CD14-positive monocyte (primary cell): ENCODE data around the gene SART3. TPM values are rescaled to one million over a fixed set of nuclear protein-coding genes. Genes with fewer than 3 reads are reported as not detected.

Source experiments
- DNase-seq, 3 donors: peaks; one replicate each; pipeline ENCODE4 v3.0.0-alpha.2; 2011 to 2022
- H2AFZ ChIP-seq: 2 replicates; pipeline ENCODE4 v1.6.0; 2012; ENCODE audit warnings: mild to moderate bottlenecking, low read depth, low read length, inconsistent platforms; ENCODE audit not compliant: insufficient read depth, poor library complexity, severe bottlenecking
- H3K27ac ChIP-seq, 2 donors: 1 replicate in 1 of 2; 2 replicates in 1 of 2; pipeline ENCODE4 v1.5.1; 2012 to 2013; ENCODE audit warnings: low read length in 2 of 2, control low read depth in 1 of 2, inconsistent platforms in 1 of 2, low read depth in 1 of 2, mild to moderate bottlenecking in 1 of 2
- H3K27me3 ChIP-seq, 2 donors: one replicate each; pipeline versions ENCODE4 v1.6.0 to v1.6.1; 2011 to 2013; ENCODE audit warnings: low read length in 2 of 2; ENCODE audit not compliant: control insufficient read depth in 2 of 2, insufficient read depth in 2 of 2
- H3K36me3 ChIP-seq, 2 donors: replicated peaks in 1 of 2; 1 replicate in 1 of 2; 2 replicates in 1 of 2; pipeline versions ENCODE4 v1.5.1 to v1.6.1; 2012 to 2013; ENCODE audit warnings: low read length in 2 of 2, control low read depth in 1 of 2, inconsistent platforms in 1 of 2, mild to moderate bottlenecking in 1 of 2; ENCODE audit not compliant: insufficient read depth in 2 of 2, control insufficient read depth in 1 of 2
- H3K4me1 ChIP-seq, 2 donors: 1 replicate in 1 of 2; 2 replicates in 1 of 2; pipeline versions ENCODE4 v1.5.1 to v1.6.1; 2012 to 2013; ENCODE audit warnings: low read length in 2 of 2, control low read depth in 1 of 2, inconsistent platforms in 1 of 2, mild to moderate bottlenecking in 1 of 2, moderate library complexity in 1 of 2; ENCODE audit not compliant: insufficient read depth in 2 of 2, control insufficient read depth in 1 of 2
- H3K4me2 ChIP-seq: replicated peaks from 2 replicates; pipeline ENCODE3; 2012; ENCODE audit warnings: low read length, moderate library complexity, mild to moderate bottlenecking; ENCODE audit not compliant: poor library complexity, severe bottlenecking; ENCODE audit errors: extremely low read depth
- H3K4me3 ChIP-seq, 3 experiments: fragments of 200-600 bp in 1 of 3; sonication (generic) in 1 of 3; replicated peaks in 1 of 3; 1 replicate in 2 of 3; 2 replicates in 1 of 3; pipeline ENCODE4 v1.5.1; 2011 to 2013; ENCODE audit warnings: low read length in 3 of 3, mild to moderate bottlenecking in 3 of 3, control low read depth in 2 of 3, low read depth in 2 of 3, inconsistent platforms in 1 of 3, moderate library complexity in 1 of 3
- H3K79me2 ChIP-seq: 2 replicates; pipeline ENCODE4 v1.6.0; 2012; ENCODE audit warnings: mild to moderate bottlenecking, control low read depth, inconsistent platforms, low read length, moderate library complexity; ENCODE audit not compliant: insufficient read depth
- H3K9ac ChIP-seq: 2 replicates; pipeline ENCODE4 v1.6.0; 2017; ENCODE audit warnings: low read length, mild to moderate bottlenecking; ENCODE audit not compliant: insufficient read depth, poor library complexity, severe bottlenecking
- H3K9me3 ChIP-seq, 2 donors: replicated peaks in 1 of 2; 1 replicate in 1 of 2; 2 replicates in 1 of 2; pipeline versions ENCODE4 v1.5.1 to v1.6.1; 2012 to 2013; ENCODE audit warnings: low read length in 2 of 2, control low read depth in 1 of 2; ENCODE audit not compliant: control insufficient read depth in 1 of 2, insufficient read depth in 1 of 2
- H4K20me1 ChIP-seq: 2 replicates; pipeline ENCODE4 v1.6.0; 2012; ENCODE audit warnings: mild to moderate bottlenecking, low read length, control low read depth, moderate library complexity; ENCODE audit not compliant: insufficient read depth
- H3K27ac Mint-ChIP-seq, 7 donors: one replicate each; pipeline ENCODE4 v1.8.0; 2020; ENCODE audit warnings: mild to moderate bottlenecking in 7 of 7, mixed read lengths in 7 of 7, moderate library complexity in 6 of 7, inconsistent platforms in 2 of 7
- H3K27me3 Mint-ChIP-seq, 3 donors: one replicate each; pipeline ENCODE4 v1.8.0; 2021 to 2022; ENCODE audit warnings: low read depth in 3 of 3, mild to moderate bottlenecking in 3 of 3, mixed read lengths in 3 of 3, moderate library complexity in 3 of 3, inconsistent platforms in 1 of 3
- H3K36me3 Mint-ChIP-seq, 2 donors: one replicate each; pipeline ENCODE4 v1.8.0; 2020; ENCODE audit warnings: mixed read lengths in 2 of 2, inconsistent platforms in 1 of 2, mild to moderate bottlenecking in 1 of 2
- H3K4me1 Mint-ChIP-seq: one replicate; pipeline ENCODE4 v1.8.0; 2020; ENCODE audit warnings: mild to moderate bottlenecking, mixed read lengths
- H3K4me3 Mint-ChIP-seq, 2 donors: one replicate each; pipeline ENCODE4 v1.8.0; 2020; ENCODE audit warnings: mild to moderate bottlenecking in 2 of 2, mixed read lengths in 2 of 2, moderate library complexity in 1 of 2
- H3K9me3 Mint-ChIP-seq, 7 donors: one replicate each; pipeline ENCODE4 v1.8.0; 2020 to 2022; ENCODE audit warnings: mixed read lengths in 7 of 7, mild to moderate bottlenecking in 6 of 7, moderate library complexity in 6 of 7, inconsistent platforms in 2 of 7
- WGBS: methylation state at CpG from one replicate; pipeline ENCODE4 v1.1.5; 2013; ENCODE audit warnings: missing lambda C conversion rate; ENCODE audit not compliant: insufficient coverage; 5-methylcytosine and 5-hydroxymethylcytosine counted together
- intact Hi-C, 2 donors: fragments of 100-400 bp; cut with micrococcal nuclease; formaldehyde crosslinking; loops; one replicate each; pipeline versions ENCODE4 v1.15.0 to v1.15.1; 2023
- polyA plus RNA-seq, 3 donors: library from polyadenylated mRNA; depleted of rRNA in 1 of 3; unstranded in 2 of 3; stranded (reverse) in 1 of 3; fragments of 300-500 nt in 2 of 3; fragments of >200 nt in 1 of 3; fragmentation: Illumina TruSeq in 2 of 3; gene quantifications; 1 replicate in 2 of 3; 2 replicates in 1 of 3; pipeline ENCODE4 v1.2.3, GENCODE V29; 2012 to 2021
- TF ChIP-seq, protein P1 (sequence below): fragments of 200-600 bp; IDR thresholded peaks from one replicate; pipeline ENCODE4 v1.8.0; 2022; ENCODE audit warnings: antibody characterized with exemption, mild to moderate bottlenecking

SART3 gene
- polyA plus RNA-seq, 3 donors: 10.3 to 20.9 (median 20.6) TPM

DNA sequence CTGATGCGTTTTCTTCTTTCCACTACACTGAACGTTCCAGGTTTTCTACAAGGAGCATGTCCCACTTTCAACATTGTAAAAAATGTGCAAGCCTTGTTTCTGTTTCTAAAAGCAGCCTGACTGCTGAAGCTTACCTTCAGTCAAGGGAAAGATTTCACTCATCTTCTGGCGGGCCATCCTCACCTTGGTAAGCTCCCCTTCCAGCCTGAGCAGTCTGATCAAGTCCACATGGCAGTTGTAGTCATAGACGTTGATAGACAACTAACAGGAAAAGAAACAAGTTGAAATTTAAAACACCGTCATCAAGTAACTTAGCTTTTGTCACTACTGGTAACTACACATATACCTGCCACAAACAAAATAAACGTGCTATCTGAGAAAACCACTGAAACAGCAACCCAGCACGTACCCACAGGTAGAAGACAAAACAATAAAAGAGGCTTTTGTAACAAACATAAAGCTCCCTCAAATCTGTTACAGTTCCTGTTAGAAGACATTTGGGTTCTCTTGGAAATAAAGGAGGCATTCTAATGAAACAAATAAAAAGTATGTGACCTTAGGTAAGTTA, 11.9 kb downstream of the SART3 start:
- Histone ChIP-seq H3K27ac (peak overlapping the region in 1 of 2 donors; percentile 79), H3K79me2 (peaks cover 73% of the 10 kb centered on the region), H3K4me3 (no peak overlapping the region), H3K27me3 (no peaks in the 10 kb centered on the region), H3K36me3 (peaks cover 42 to 49% of the 10 kb centered on the region in 2 donors), H4K20me1 (peaks cover 67% of the 10 kb centered on the region), H3K4me2 (no peak overlapping the region), H3K9me3 (no peaks in the 10 kb centered on the region), H3K9ac (no peak overlapping the region), H3K4me1 (peaks cover 34 to 48% of the 10 kb centered on the region in 2 donors), H2AFZ (no peak overlapping the region)
- Mint-ChIP-seq H3K27me3 (no peaks in the 10 kb centered on the region), H3K4me3 (no peak overlapping the region), H3K4me1 (peaks cover 58% of the 10 kb centered on the region), H3K9me3 (no peaks in the 10 kb centered on the region), H3K36me3 (peaks cover 37 to 47% of the 10 kb centered on the region in 2 donors), H3K27ac (peak overlapping the region in 5 of 7 donors; percentile 18 to 52 (median 40))
- TF ChIP-seq, protein P1, sequence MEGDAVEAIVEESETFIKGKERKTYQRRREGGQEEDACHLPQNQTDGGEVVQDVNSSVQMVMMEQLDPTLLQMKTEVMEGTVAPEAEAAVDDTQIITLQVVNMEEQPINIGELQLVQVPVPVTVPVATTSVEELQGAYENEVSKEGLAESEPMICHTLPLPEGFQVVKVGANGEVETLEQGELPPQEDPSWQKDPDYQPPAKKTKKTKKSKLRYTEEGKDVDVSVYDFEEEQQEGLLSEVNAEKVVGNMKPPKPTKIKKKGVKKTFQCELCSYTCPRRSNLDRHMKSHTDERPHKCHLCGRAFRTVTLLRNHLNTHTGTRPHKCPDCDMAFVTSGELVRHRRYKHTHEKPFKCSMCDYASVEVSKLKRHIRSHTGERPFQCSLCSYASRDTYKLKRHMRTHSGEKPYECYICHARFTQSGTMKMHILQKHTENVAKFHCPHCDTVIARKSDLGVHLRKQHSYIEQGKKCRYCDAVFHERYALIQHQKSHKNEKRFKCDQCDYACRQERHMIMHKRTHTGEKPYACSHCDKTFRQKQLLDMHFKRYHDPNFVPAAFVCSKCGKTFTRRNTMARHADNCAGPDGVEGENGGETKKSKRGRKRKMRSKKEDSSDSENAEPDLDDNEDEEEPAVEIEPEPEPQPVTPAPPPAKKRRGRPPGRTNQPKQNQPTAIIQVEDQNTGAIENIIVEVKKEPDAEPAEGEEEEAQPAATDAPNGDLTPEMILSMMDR: no peak
- no peak for DNase-seq
- WGBS: 86% methylated on average over 5 of the region's 7 CpGs
- intact Hi-C loops: no loop called here

DNA sequence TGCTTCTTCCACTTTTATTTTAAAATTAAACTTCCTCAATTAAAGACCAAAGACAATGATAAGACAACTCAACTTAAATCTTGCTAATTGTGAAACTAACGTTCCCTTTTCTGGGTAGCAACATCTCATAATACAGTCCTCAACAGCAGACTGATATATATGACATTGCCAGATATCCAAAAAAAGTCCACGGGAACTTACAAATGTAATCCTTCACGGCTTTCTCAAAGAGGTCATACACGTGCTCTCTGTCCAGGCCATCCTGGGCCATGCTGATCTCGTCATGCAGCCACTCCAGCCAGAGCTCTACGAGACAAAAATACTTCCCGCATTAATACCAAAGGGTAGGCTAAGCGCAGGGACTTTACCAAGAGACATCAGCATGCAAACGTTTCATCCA, 13.3 kb downstream of the SART3 start:
- peak overlapping the region; percentile 11 to 40 for H3K4me3 Mint-ChIP-seq
- no peaks in the 10 kb centered on the region for H3K9me3 ChIP-seq
- peaks cover 47 to 58% of the 10 kb centered on the region in 2 donors for H3K36me3 Mint-ChIP-seq
- no peak overlapping the region for H3K9ac ChIP-seq
- no peaks in the 10 kb centered on the region for H3K27me3 ChIP-seq
- no peak overlapping the region for H2AFZ ChIP-seq
- H3K27me3 Mint-ChIP-seq: no peaks in the 10 kb centered on the region
- peaks cover 34 to 48% of the 10 kb centered on the region in 2 donors for H3K4me1 ChIP-seq
- peak overlapping the region; percentile 82 to 93 (median 89) for H3K27ac Mint-ChIP-seq
- H3K4me1 Mint-ChIP-seq: peaks cover 46% of the 10 kb centered on the region
- intact Hi-C loops: no loop called here
- DNase-seq: peak; percentile 38 to 62 (median 43)
- peak overlapping the region; percentile 26 for H3K4me2 ChIP-seq
- peaks cover 56 to 62% of the 10 kb centered on the region in 2 donors for H3K36me3 ChIP-seq
- peaks cover 72% of the 10 kb centered on the region for H3K79me2 ChIP-seq
- H4K20me1 ChIP-seq: peaks cover 54% of the 10 kb centered on the region
- WGBS: 49% methylated on average over 9 of the region's 9 CpGs
- TF ChIP-seq, protein P1: no peak
- H3K9me3 Mint-ChIP-seq: no peaks in the 10 kb centered on the region
- peak overlapping the region in 1 of 3 experiments; percentile 7 for H3K4me3 ChIP-seq
- H3K27ac ChIP-seq: peak overlapping the region; percentile 53 to 79
